Mucosa of descending colon (tissue), 3 donors: ENCODE results near the gene RNF167. TPM values are rescaled to one million over a fixed set of nuclear protein-coding genes. Genes with fewer than 3 reads are reported as not detected.

Experiments used
- ATAC-seq: fragments of 200-7000 bp; cut with Tn5 transposase; one replicate; pipeline ENCODE4 v1.9.1; 2020; ENCODE audit warnings: mild to moderate bottlenecking, moderate library complexity
- DNase-seq, 3 donors: peaks; one replicate each; pipeline ENCODE4 v3.0.0-alpha.2; 2020
- H3K36me3 ChIP-seq: fragments of 200-600 bp; one replicate; pipeline ENCODE4 v1.8.0; 2021; ENCODE audit warnings: low read depth, mild to moderate bottlenecking
- H3K4me1 ChIP-seq: fragments of 200-600 bp; one replicate; pipeline ENCODE4 v1.8.0; 2021; ENCODE audit warnings: low read depth, mild to moderate bottlenecking
- H3K4me3 ChIP-seq: fragments of 200-600 bp; one replicate; pipeline ENCODE4 v1.8.0; 2021; ENCODE audit warnings: mild to moderate bottlenecking
- H3K9me3 ChIP-seq: fragments of 200-600 bp; one replicate; pipeline ENCODE4 v1.8.0; 2021; ENCODE audit warnings: mild to moderate bottlenecking
- CTCF ChIP-seq: fragments of 200-600 bp; IDR thresholded peaks from one replicate; pipeline ENCODE4 v1.8.0; 2022; ENCODE audit warnings: antibody characterized with exemption, mild to moderate bottlenecking
- intact Hi-C, 2 donors: fragments of 100-400 bp; cut with DNase I in 1 of 2; cut with micrococcal nuclease in 1 of 2; formaldehyde crosslinking; loops; one replicate each; pipeline versions ENCODE4 v1.11.0 to v1.11.1; 2022; cut with DNase I, micrococcal nuclease
- total RNA-seq, 3 donors: library from RNA; stranded (reverse); fragmentation: NEBNext Ultra II Directional in 2 of 3; extraction: Animal tissue kit (Norgen Biotek cat#: 25700) in 2 of 3; gene quantifications; one replicate each; pipeline versions ENCODE4 v1.2.1 to v1.2.4, GENCODE V29; 2021 to 2023
- donor health status: DM: no; HTN: no; CAD: no; lungs with moderate emphysema.
- donor health status: DM: no; HTN: no; CAD: no.
- donor health status: DM: no; HTN: yes; CAD: no.

Gene RNF167
- total RNA-seq, 3 donors from 2014 or later, result 90.8 to 118 (median 114) TPM

GRCh38 chr17:4971826-4972225 lies 31.8 kb downstream of the RNF167 start:
- no peaks in the 10 kb centered on the region for H3K9me3 ChIP-seq
- DNase-seq, result no peak
- H3K36me3 ChIP-seq, result peaks cover 8% of the 10 kb centered on the region
- intact Hi-C loops, result no loop called here
- H3K4me1 ChIP-seq, result no peaks in the 10 kb centered on the region
- ATAC-seq, result no peak
- H3K4me3 ChIP-seq, result no peak overlapping the region
- no peak for TF ChIP-seq CTCF

- TF ChIP-seq CTCF, result no peak
- intact Hi-C loops, result no loop called here
These were observed 32.3 kb downstream of the RNF167 start for GRCh38 chr17:4972322-4972721.

DNA sequence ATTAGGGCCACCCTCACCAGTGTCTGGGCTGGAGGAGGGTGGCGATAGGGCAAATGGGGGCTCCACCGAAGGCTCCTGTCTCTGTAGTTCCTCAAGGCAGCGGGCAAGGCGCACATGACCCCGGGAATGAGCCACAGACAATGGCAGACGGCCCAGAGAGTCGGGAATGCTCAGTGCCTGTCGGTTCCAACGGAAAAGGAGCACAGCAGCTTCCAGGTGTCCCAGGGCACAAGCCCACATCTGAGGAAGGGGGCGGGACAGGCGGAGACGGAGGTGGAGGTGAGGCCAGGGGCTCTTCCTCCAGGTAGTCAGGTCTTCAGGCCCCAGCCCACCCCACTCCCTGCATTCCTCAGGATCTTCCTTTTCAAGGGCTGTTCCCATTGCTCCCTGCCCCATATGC lies 32.7 kb downstream of the RNF167 start:
- Histone ChIP-seq H3K4me1 (no peaks in the 10 kb centered on the region), H3K4me3 (no peak overlapping the region), H3K9me3 (no peaks in the 10 kb centered on the region), H3K36me3 (peaks cover 3% of the 10 kb centered on the region)
- no peak for TF ChIP-seq CTCF
- intact Hi-C loops, result no loop called here
- no peak for ATAC-seq
- no peak for DNase-seq

More at GRCh38 chr17:4972322-4972721, 32.3 kb downstream of the RNF167 start:
- no peak for DNase-seq
- no peak overlapping the region for H3K4me3 ChIP-seq
- H3K36me3 ChIP-seq, result peaks cover 5% of the 10 kb centered on the region
- no peak for ATAC-seq
- no peaks in the 10 kb centered on the region for H3K9me3 ChIP-seq
- no peaks in the 10 kb centered on the region for H3K4me1 ChIP-seq

DNA sequence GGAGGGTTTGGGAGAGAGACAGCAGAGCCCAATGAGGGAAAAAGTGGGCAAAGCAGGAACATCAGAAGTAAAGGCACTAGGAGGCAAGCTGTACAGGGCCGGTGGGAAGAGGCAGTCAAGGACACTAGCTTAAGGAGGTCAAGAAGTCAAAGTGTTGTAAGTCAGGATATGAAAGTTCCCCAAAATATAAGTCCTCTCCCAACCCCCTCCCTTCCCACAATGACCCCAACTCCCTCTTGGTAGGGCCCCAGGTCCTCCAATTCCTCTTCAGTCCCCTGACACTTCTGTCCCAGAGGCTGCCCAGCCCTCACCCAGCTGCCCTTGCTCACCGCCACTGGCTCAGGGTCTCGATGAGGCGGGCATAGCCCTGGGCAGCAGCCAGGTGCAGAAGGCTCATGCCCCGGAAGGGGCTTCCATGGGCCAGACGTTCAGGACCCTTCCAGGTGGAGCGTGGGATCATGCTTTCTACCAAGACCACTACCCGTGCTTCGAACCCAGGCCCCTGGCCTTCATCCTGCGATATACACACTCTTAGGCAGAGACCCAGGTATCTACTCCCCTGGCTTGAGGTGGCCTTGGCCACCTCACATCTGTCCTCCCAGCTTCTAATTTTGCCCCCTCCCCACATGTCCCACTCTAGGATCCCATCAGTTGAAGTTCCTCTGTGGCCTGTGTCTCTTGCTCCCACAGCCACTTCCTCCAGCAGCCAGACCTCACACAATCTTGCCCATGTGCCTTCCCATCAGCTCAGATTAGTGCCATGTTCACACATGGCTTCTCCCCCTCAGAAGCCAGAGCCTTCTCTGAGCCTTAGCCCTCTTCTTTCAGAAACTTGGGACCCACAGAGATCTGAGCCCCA lies 33.4 kb downstream of the RNF167 start:
- Histone ChIP-seq H3K36me3 (peaks cover 3% of the 10 kb centered on the region), H3K4me1 (no peaks in the 10 kb centered on the region), H3K4me3 (no peak overlapping the region), H3K9me3 (no peaks in the 10 kb centered on the region)
- TF ChIP-seq CTCF, result no peak
- DNase-seq (no peak), ATAC-seq (no peak)
- intact Hi-C loops, result no loop called here

DNA sequence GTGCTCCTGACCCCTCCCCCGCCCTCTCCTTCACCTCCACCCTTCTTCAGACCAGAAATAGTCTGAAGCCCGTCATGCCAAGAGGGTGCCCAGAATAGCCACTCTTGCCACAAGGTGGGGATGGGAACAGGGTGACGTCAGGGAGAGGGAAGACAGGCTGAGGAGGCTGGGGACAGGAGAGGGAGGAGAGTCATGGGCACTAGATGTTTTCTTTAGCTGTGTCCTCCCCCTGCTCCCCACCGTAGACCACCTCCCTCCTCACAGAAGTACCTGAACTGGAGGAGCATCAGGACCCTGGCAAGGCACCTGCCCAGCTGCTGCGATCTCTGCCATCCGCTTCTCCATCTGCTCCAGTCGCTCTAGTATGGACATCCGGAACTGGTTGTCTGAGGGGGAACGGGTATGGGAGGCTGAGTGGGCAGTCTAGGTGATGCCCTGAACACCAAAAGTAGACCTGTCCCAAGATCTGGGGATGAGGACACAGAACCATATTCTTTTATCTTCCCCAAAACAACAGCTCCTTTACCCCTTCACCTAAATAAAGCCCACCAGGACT lies 34.1 kb downstream of the RNF167 start:
- no peak for DNase-seq
- TF ChIP-seq CTCF, result no peak
- Histone ChIP-seq H3K9me3 (no peaks in the 10 kb centered on the region), H3K36me3 (peaks cover 3% of the 10 kb centered on the region), H3K4me3 (no peak overlapping the region), H3K4me1 (no peaks in the 10 kb centered on the region)
- intact Hi-C loops, result no loop called here
- no peak for ATAC-seq
